Left colon (tissue), 2 donors: ENCODE data around the gene FAM20C. TPM values are rescaled to one million over a fixed set of nuclear protein-coding genes. Genes with fewer than 3 reads are reported as not detected.

Experiments used
- ATAC-seq: fragments of 200-7000 bp; cut with Tn5 transposase; one replicate; pipeline ENCODE4 v1.9.1; 2020; ENCODE audit warnings: mild to moderate bottlenecking, moderate library complexity
- DNase-seq, 2 donors: peaks; one replicate each; pipeline ENCODE4 v3.0.0-alpha.2; 2020
- intact Hi-C, 2 donors: fragments of 100-400 bp; cut with DNase I in 1 of 2; cut with micrococcal nuclease in 1 of 2; formaldehyde crosslinking; loops; one replicate each; pipeline versions ENCODE4 v1.11.2 to v1.14.0; 2022; cut with DNase I, micrococcal nuclease
- total RNA-seq, 2 donors: library from RNA; stranded (reverse); fragmentation: NEBNext Ultra II Directional; extraction: Animal tissue kit (Norgen Biotek cat#: 25700); gene quantifications; one replicate each; pipeline ENCODE4 v1.2.1, GENCODE V29; 2021
- donor health status: DM: no; HTN: no; CAD: no.
- donor health status: DM: yes; HTN: yes; CAD: no.

Gene FAM20C
- total RNA-seq, 2 donors from 2014 or later = 11.3 to 16.9 TPM

GRCh38 chr7:157771-158625, 34.4 kb upstream of the FAM20C start:
- DNase-seq (no peak), ATAC-seq (no peak)
- intact Hi-C loops = no loop called here

- DNase-seq (no peak), ATAC-seq (no peak)
- intact Hi-C loops = no loop called here
Observed at GRCh38 chr7:158771-159170, 33.6 kb upstream of the FAM20C start.

- intact Hi-C loops = no loop called here
- ATAC-seq (no peak), DNase-seq (no peak)
Observed at GRCh38 chr7:159370-160270, 32.8 kb upstream of the FAM20C start.

GRCh38 chr7:160958-161725, 31.2 kb upstream of the FAM20C start:
- DNase-seq = no peak
- ATAC-seq = no peak
- intact Hi-C loops = no loop called here

GRCh38 chr7:162632-163297, 29.6 kb upstream of the FAM20C start:
- no peak for ATAC-seq
- intact Hi-C loops = no loop called here
- DNase-seq = no peak

- intact Hi-C loops = no loop called here
- DNase-seq = no peak
- ATAC-seq = no peak
Observed at GRCh38 chr7:163298-163695, 29.1 kb upstream of the FAM20C start.

- no peak for ATAC-seq
- intact Hi-C loops = no loop called here
- no peak for DNase-seq
Observed at GRCh38 chr7:163971-164881, 28.1 kb upstream of the FAM20C start.

GRCh38 chr7:164882-165660, 27.3 kb upstream of the FAM20C start:
- intact Hi-C loops = no loop called here
- DNase-seq (peak; percentile 51 to 61), ATAC-seq (peak; percentile 70)

- DNase-seq = no peak
- ATAC-seq = peak; percentile 18
- intact Hi-C loops = no loop called here
Observed at GRCh38 chr7:165661-166337, 26.6 kb upstream of the FAM20C start.

- ATAC-seq (no peak), DNase-seq (no peak)
- intact Hi-C loops = no loop called here
Observed at GRCh38 chr7:166338-167060, 25.9 kb upstream of the FAM20C start.

GRCh38 chr7:167090-167855, 25.1 kb upstream of the FAM20C start:
- intact Hi-C loops = no loop called here
- no peak for ATAC-seq

GRCh38 chr7:167976-168791, 24.2 kb upstream of the FAM20C start:
- ATAC-seq = no peak

More at GRCh38 chr7:167090-167855, 25.1 kb upstream of the FAM20C start:
- DNase-seq = no peak

GRCh38 chr7:169276-170172, 22.8 kb upstream of the FAM20C start:
- DNase-seq = no peak
- intact Hi-C loops = no loop called here

More at GRCh38 chr7:167976-168791, 24.2 kb upstream of the FAM20C start:
- intact Hi-C loops = no loop called here
- no peak for DNase-seq

More at GRCh38 chr7:169276-170172, 22.8 kb upstream of the FAM20C start:
- no peak for ATAC-seq
